Measurements from ENCODE around the gene PPP1R16B. TPM values are rescaled to one million over a fixed set of nuclear protein-coding genes. Genes with fewer than 3 reads are reported as not detected.

Gene PPP1R16B
- total RNA-seq, 1 donor from 2014 or later: 13.0 TPM

DNA sequence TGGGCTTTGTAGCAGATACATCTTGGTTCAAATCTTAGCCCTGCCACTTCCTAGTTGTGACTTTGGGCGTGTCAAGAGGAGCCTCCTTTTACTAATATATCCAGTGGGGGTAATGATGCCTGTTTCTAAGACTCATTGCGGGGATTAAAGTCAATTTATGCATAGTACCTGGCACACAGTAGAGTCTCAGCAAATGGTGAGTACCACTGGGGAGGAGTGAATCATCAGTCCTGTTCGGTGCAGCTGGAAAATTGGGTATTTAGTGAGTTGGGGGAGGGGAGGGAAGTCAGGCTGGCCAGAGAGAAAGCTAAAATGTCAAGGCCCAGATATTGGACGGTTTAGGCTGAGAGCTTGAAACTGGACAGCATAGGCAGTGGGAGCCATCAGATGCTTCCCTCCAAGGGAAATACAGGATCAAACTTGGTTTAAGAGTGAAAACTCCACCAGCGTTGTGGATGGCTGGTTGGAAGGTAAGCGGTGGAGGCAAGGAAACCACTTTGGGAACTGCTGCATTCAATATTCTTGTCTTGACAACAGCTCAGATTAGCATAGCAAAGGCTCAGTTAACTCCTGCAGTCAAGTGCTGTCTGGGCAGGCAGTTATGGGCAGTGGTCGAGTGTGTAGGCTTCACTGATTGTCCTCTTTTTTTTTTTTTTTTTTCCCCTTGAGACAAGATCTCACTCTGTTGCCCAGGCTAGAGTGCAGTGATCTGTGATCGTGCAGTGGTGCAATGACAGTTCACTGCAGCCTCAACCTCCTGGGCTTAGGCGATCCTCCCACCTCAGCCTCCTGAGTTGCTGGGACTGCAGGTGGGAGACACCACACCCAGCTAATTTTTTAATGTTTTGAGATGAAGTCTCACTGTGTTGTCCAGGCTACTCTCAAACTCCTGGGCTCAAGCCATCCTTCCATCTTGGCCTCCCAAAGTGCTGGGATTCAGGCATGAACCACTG is 12.9 kb downstream of the PPP1R16B start:
- H3K36me3 ChIP-seq: no peaks in the 10 kb centered on the region
- H3K27me3 ChIP-seq (ENCODE audit: low read depth): no peaks in the 10 kb centered on the region
- intact Hi-C loops (cut with DNase I): no loop called here
- no peak for ATAC-seq
- DNase-seq: no peak
- TF ChIP-seq, protein P1, sequence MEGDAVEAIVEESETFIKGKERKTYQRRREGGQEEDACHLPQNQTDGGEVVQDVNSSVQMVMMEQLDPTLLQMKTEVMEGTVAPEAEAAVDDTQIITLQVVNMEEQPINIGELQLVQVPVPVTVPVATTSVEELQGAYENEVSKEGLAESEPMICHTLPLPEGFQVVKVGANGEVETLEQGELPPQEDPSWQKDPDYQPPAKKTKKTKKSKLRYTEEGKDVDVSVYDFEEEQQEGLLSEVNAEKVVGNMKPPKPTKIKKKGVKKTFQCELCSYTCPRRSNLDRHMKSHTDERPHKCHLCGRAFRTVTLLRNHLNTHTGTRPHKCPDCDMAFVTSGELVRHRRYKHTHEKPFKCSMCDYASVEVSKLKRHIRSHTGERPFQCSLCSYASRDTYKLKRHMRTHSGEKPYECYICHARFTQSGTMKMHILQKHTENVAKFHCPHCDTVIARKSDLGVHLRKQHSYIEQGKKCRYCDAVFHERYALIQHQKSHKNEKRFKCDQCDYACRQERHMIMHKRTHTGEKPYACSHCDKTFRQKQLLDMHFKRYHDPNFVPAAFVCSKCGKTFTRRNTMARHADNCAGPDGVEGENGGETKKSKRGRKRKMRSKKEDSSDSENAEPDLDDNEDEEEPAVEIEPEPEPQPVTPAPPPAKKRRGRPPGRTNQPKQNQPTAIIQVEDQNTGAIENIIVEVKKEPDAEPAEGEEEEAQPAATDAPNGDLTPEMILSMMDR (IDR thresholded peaks at IDR 0.05): no peak
- H3K4me3 ChIP-seq: no peak overlapping the region
- no peaks in the 10 kb centered on the region for H3K9me3 ChIP-seq
- peaks cover 4% of the 10 kb centered on the region for H3K4me1 ChIP-seq
- H3K27ac ChIP-seq: no peak overlapping the region

DNA sequence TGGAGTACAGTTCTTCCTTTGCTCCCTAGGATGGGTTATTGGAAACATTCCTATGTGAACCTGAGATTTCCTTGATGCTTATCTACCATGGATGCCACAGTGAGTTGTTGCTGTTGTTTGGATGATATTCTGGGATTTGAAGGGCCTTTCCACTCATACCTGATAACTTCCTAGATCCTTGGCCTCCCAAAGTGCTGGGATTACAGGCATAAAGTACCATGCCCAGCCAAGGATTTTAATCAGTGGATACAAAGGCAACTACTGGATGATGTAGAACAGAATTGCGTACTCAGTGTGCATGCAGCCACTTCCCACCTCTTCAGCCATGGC is 20.0 kb downstream of the PPP1R16B start:
- H3K27ac ChIP-seq: no peak overlapping the region
- H3K27me3 ChIP-seq (ENCODE audit: low read depth): no peaks in the 10 kb centered on the region
- H3K9me3 ChIP-seq: no peaks in the 10 kb centered on the region
- no peak overlapping the region for H3K4me3 ChIP-seq
- no peaks in the 10 kb centered on the region for H3K36me3 ChIP-seq
- H3K4me1 ChIP-seq: peaks cover 44% of the 10 kb centered on the region
- DNase-seq (no peak), ATAC-seq (no peak)
- intact Hi-C loops (cut with DNase I): no loop called here
- TF ChIP-seq, protein P1 (IDR thresholded peaks at IDR 0.05): no peak

GRCh38 chr20:38825901-38826625 is 20.6 kb downstream of the PPP1R16B start:
- DNase-seq: no peak
- intact Hi-C loops (cut with DNase I): no loop called here
- H3K4me1 ChIP-seq: peaks cover 44% of the 10 kb centered on the region
- no peak overlapping the region for H3K27ac ChIP-seq
- H3K9me3 ChIP-seq: no peaks in the 10 kb centered on the region
- TF ChIP-seq, protein P1 (IDR thresholded peaks at IDR 0.05): no peak
- no peak overlapping the region for H3K4me3 ChIP-seq
- ATAC-seq: peak in 1 of 2 donors; percentile 11
- H3K36me3 ChIP-seq: no peaks in the 10 kb centered on the region
- H3K27me3 ChIP-seq (ENCODE audit: low read depth): no peaks in the 10 kb centered on the region

GRCh38 chr20:38827770-38828281 is 22.3 kb downstream of the PPP1R16B start:
- DNase-seq (no peak), ATAC-seq (no peak)
- Histone ChIP-seq H3K36me3 (no peaks in the 10 kb centered on the region), H3K27me3 (ENCODE audit: low read depth) (no peaks in the 10 kb centered on the region), H3K9me3 (no peaks in the 10 kb centered on the region), H3K27ac (peak overlapping the region; percentile 58), H3K4me1 (peaks cover 53% of the 10 kb centered on the region), H3K4me3 (no peak overlapping the region)
- TF ChIP-seq, protein P1 (IDR thresholded peaks at IDR 0.05): no peak
- intact Hi-C loops (cut with DNase I): no loop called here

- H3K36me3 ChIP-seq: no peaks in the 10 kb centered on the region
- peaks cover 53% of the 10 kb centered on the region for H3K4me1 ChIP-seq
- TF ChIP-seq, protein P1 (IDR thresholded peaks at IDR 0.05): no peak
- H3K27me3 ChIP-seq (ENCODE audit: low read depth): no peaks in the 10 kb centered on the region
- H3K4me3 ChIP-seq: no peak overlapping the region
- DNase-seq (no peak), ATAC-seq (no peak)
- intact Hi-C loops (cut with DNase I): no loop called here
- no peaks in the 10 kb centered on the region for H3K9me3 ChIP-seq
- H3K27ac ChIP-seq: peak overlapping the region; percentile 58
Observed at GRCh38 chr20:38828514-38829295, 23.2 kb downstream of the PPP1R16B start.
